Stomach (tissue), 4 donors: ENCODE measurements around the gene UNC5B.

Experiments used
- POLR2A ChIP-seq, 4 donors: fragments of 450-650 bp; IDR thresholded peaks; one replicate each; pipeline ENCODE4 v1.6.1; 2016; ENCODE audit warnings: antibody characterized with exemption in 4 of 4, control low read depth in 2 of 4, mild to moderate bottlenecking in 1 of 4, moderate library complexity in 1 of 4
- TF ChIP-seq, protein P1 (sequence below), 7 experiments: fragments of 450-650 bp in 4 of 7; fragments of 200-600 bp in 3 of 7; sonication (generic) in 3 of 7; IDR thresholded peaks; one replicate each; pipeline ENCODE4 v1.5.1; 2016 to 2019; ENCODE audit warnings: antibody characterized with exemption in 7 of 7, control low read depth in 2 of 7, mild to moderate bottlenecking in 1 of 7

DNA sequence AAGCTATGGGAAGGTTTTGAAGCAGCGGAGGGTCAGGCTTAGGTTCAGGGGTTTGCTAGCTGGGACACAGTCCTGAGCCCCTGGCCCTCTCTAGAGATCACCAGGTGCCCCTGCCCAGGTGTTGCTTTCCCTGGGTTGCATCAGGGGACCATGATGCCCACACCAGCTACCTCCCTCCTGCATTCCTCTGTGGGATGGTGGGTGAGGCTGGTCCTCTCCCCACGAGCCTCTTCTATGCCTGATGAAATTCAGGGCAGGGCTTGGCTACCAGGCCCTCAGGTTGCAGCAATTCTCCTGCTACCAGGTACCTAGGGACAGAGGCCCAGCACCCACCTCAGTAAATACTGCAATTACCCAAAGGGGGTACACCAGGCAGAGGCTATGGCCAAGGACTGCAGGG lies 95.9 kb downstream of the UNC5B start:
- TF ChIP-seq, protein P1, sequence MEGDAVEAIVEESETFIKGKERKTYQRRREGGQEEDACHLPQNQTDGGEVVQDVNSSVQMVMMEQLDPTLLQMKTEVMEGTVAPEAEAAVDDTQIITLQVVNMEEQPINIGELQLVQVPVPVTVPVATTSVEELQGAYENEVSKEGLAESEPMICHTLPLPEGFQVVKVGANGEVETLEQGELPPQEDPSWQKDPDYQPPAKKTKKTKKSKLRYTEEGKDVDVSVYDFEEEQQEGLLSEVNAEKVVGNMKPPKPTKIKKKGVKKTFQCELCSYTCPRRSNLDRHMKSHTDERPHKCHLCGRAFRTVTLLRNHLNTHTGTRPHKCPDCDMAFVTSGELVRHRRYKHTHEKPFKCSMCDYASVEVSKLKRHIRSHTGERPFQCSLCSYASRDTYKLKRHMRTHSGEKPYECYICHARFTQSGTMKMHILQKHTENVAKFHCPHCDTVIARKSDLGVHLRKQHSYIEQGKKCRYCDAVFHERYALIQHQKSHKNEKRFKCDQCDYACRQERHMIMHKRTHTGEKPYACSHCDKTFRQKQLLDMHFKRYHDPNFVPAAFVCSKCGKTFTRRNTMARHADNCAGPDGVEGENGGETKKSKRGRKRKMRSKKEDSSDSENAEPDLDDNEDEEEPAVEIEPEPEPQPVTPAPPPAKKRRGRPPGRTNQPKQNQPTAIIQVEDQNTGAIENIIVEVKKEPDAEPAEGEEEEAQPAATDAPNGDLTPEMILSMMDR (IDR thresholded peaks at IDR 0.05): no peak
- TF ChIP-seq POLR2A (IDR thresholded peaks at IDR 0.05): no peak
